GM12875 (cell line): Measurements from ENCODE around the gene ABLIM3.

Experiments
- H3K4me3 ChIP-seq: one replicate; pipeline ENCODE4 v1.5.1; 2011; ENCODE audit warnings: low read depth, low read length, control low read depth
- TF ChIP-seq, protein P1 (sequence below): IDR thresholded peaks from 2 replicates; pipeline ENCODE4 v1.5.1; 2011; ENCODE audit warnings: low read depth, mild to moderate bottlenecking, control low read depth, inconsistent platforms, low read length, moderate library complexity, borderline replicate concordance; ENCODE audit not compliant: insufficient read depth

Gene ABLIM3

GRCh38 chr5:149227168-149227826, 86.0 kb downstream of the ABLIM3 start:
- TF ChIP-seq, protein P1, sequence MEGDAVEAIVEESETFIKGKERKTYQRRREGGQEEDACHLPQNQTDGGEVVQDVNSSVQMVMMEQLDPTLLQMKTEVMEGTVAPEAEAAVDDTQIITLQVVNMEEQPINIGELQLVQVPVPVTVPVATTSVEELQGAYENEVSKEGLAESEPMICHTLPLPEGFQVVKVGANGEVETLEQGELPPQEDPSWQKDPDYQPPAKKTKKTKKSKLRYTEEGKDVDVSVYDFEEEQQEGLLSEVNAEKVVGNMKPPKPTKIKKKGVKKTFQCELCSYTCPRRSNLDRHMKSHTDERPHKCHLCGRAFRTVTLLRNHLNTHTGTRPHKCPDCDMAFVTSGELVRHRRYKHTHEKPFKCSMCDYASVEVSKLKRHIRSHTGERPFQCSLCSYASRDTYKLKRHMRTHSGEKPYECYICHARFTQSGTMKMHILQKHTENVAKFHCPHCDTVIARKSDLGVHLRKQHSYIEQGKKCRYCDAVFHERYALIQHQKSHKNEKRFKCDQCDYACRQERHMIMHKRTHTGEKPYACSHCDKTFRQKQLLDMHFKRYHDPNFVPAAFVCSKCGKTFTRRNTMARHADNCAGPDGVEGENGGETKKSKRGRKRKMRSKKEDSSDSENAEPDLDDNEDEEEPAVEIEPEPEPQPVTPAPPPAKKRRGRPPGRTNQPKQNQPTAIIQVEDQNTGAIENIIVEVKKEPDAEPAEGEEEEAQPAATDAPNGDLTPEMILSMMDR = no peak
- H3K4me3 ChIP-seq = no peak overlapping the region

- TF ChIP-seq, protein P1 = no peak
- no peak overlapping the region for H3K4me3 ChIP-seq
Observed at GRCh38 chr5:149228618-149229297, 87.5 kb downstream of the ABLIM3 start.

- H3K4me3 ChIP-seq = no peak overlapping the region
- TF ChIP-seq, protein P1 = no peak
Observed at GRCh38 chr5:149229298-149229937, 88.1 kb downstream of the ABLIM3 start.

- TF ChIP-seq, protein P1 = no peak
- no peak overlapping the region for H3K4me3 ChIP-seq
Observed at GRCh38 chr5:149235841-149236240, 94.5 kb downstream of the ABLIM3 start.

DNA sequence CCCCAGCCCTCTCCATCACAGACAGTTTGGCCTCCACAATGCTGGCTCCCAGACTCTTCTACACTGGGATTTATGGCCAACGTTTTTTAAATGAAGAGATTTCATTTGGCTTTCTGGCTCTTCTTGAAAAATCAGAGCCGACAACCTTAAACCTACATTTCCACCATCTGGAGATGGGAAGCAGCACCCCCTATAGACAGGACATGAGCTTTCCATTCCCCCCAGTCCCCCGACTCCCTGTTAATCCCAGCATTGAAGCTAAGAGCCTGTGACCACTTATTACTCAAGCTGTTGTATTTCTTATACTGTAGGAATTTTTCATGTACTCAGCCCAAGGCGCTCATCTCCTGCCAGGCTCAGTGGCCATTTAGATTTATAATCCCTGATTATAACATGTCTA, 96.4 kb downstream of the ABLIM3 start:
- no peak overlapping the region for H3K4me3 ChIP-seq
- TF ChIP-seq, protein P1 = no peak

DNA sequence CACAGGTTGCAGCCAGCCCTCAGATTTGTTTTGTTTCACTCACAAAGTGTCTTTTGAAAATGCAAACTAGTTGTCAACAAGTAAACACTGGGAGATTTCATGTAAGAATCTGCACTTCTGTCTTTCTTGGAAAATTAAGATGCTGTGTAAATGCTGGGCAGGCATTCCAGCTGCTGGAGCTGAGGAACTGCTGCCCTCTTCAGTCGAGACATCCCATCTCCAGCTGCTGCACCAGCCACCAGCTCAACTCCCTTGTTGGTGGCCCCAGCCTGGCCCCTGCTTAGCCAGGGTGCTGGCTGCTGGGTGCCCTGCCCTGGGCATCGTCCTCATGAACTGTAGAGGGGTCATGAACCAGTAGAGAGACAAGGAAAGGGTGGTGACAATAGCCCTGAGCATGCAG, 97.2 kb downstream of the ABLIM3 start:
- TF ChIP-seq, protein P1 = no peak
- no peak overlapping the region for H3K4me3 ChIP-seq
